Fibroblast of lung (primary cell): ENCODE results near the gene PTPN23.

Source experiments
- CTCF ChIP-seq, 2 donors: IDR thresholded peaks in 1 of 2; conservative IDR thresholded peaks in 1 of 2; 1 replicate in 1 of 2; 2 replicates in 1 of 2; pipeline ENCODE4 v1.5.1; 2011 to 2012; ENCODE audit warnings: low read length in 2 of 2, control low read depth in 1 of 2, inconsistent platforms in 1 of 2, low read depth in 1 of 2, mild to moderate bottlenecking in 1 of 2
- EZH2 ChIP-seq: IDR thresholded peaks from 2 replicates; pipeline ENCODE4 v1.5.1; 2012; ENCODE audit warnings: low read length, control low read depth, mild to moderate bottlenecking; ENCODE audit errors: missing control alignments

- TF ChIP-seq CTCF (conservative IDR thresholded peaks at IDR 0.05 in 1 of 2, IDR thresholded peaks at IDR 0.05 in 1 of 2; ENCODE audit: low read depth in 1 of 2, low read length in 2 of 2), result no peak
- TF ChIP-seq EZH2, result no peak
Observed at GRCh38 chr3:47362701-47363100, 18.1 kb upstream of the PTPN23 start.
